ENCODE data around the gene ACVRL1. TPM values are rescaled to one million over a fixed set of nuclear protein-coding genes. Genes with fewer than 3 reads are reported as not detected.

The ACVRL1 gene
- total and polyA plus RNA-seq, 7 donors, result 10.8 to 40.8 (median 24.1) TPM

- intact Hi-C loops (cut with DNase I), result no loop called here
- peaks cover 0 to 24% (median 9%) of the 10 kb centered on the region in 3 donors for H3K27me3 ChIP-seq (ENCODE audit: insufficient read depth in 3 of 3, low read length in 2 of 3)
- DNase-seq (peak in 1 of 2 donors; percentile 63), ATAC-seq (peak in 1 of 4 donors; percentile 11)
- peak overlapping the region; percentile 49 for H3K27ac ChIP-seq
- H3K4me3 ChIP-seq, result peak overlapping the region; percentile 70
- H3K4me1 ChIP-seq, result peaks cover 5% of the 10 kb centered on the region
- H3K36me3 ChIP-seq (ENCODE audit: insufficient read depth in 1 of 2, low read depth in 1 of 2), result peaks cover 0 to 7% of the 10 kb centered on the region in 2 donors
- TF ChIP-seq, protein P1, sequence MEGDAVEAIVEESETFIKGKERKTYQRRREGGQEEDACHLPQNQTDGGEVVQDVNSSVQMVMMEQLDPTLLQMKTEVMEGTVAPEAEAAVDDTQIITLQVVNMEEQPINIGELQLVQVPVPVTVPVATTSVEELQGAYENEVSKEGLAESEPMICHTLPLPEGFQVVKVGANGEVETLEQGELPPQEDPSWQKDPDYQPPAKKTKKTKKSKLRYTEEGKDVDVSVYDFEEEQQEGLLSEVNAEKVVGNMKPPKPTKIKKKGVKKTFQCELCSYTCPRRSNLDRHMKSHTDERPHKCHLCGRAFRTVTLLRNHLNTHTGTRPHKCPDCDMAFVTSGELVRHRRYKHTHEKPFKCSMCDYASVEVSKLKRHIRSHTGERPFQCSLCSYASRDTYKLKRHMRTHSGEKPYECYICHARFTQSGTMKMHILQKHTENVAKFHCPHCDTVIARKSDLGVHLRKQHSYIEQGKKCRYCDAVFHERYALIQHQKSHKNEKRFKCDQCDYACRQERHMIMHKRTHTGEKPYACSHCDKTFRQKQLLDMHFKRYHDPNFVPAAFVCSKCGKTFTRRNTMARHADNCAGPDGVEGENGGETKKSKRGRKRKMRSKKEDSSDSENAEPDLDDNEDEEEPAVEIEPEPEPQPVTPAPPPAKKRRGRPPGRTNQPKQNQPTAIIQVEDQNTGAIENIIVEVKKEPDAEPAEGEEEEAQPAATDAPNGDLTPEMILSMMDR (IDR thresholded peaks at IDR 0.05), result no peak
- 41 to 63% (median 47%) methylated on average over 3 of the region's 3 CpGs for WGBS, 3 donors
- no peaks in the 10 kb centered on the region for H3K9me3 ChIP-seq
Measured at GRCh38 chr12:51910691-51911090, 3.4 kb downstream of the ACVRL1 start.

DNA sequence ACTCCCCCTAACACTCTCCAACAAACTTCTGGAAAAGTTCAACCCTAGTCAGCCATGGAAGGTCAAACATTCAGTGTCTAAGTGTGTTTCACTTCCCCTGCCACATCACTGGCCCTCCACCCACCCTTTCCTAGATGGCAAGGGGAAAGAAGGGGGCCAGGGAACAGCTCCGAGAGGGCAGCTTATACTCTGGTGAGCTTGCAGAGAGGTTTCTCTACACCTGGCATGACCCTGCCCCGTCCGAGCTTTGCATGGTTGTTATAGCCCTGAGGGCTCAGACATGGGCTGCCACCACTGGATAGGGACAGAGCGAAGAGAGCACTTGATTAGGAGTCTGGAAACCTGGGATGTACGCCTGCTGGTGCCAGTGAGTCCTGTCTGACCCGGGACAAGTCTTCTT lies 4.0 kb downstream of the ACVRL1 start:
- Histone ChIP-seq H3K4me1 (peaks cover 5% of the 10 kb centered on the region), H3K36me3 (ENCODE audit: insufficient read depth in 1 of 2, low read depth in 1 of 2) (peaks cover 0 to 11% of the 10 kb centered on the region in 2 donors), H3K27ac (peak overlapping the region; percentile 49), H3K4me3 (peak overlapping the region; percentile 70), H3K27me3 (ENCODE audit: insufficient read depth in 3 of 3, low read length in 2 of 3) (peaks cover 0 to 21% (median 9%) of the 10 kb centered on the region in 3 donors), H3K9me3 (no peaks in the 10 kb centered on the region)
- TF ChIP-seq, protein P1 (IDR thresholded peaks at IDR 0.05), result no peak
- intact Hi-C loops (cut with DNase I), result no loop called here
- ATAC-seq (no peak), DNase-seq (no peak)
- WGBS, 3 donors, result 66 to 88% (median 79%) methylated on average over 6 of the region's 6 CpGs

- intact Hi-C loops (cut with DNase I), result no loop called here
- H3K36me3 ChIP-seq (ENCODE audit: insufficient read depth in 1 of 2, low read depth in 1 of 2), result peaks cover 0 to 11% of the 10 kb centered on the region in 2 donors
- peak overlapping the region; percentile 49 for H3K27ac ChIP-seq
- peak in 3 of 4 donors; percentile 22 to 54 (median 38) for ATAC-seq
- no peaks in the 10 kb centered on the region for H3K9me3 ChIP-seq
- WGBS, 3 donors, result 58 to 74% (median 64%) methylated on average over 8 of the region's 8 CpGs
- H3K4me1 ChIP-seq, result peaks cover 5% of the 10 kb centered on the region
- DNase-seq, result peak; percentile 57 to 67
- H3K27me3 ChIP-seq (ENCODE audit: insufficient read depth in 3 of 3, low read length in 2 of 3), result peaks cover 0 to 14% (median 7%) of the 10 kb centered on the region in 3 donors
- H3K4me3 ChIP-seq, result peak overlapping the region; percentile 70
- TF ChIP-seq, protein P1 (IDR thresholded peaks at IDR 0.05), result no peak
Measured at GRCh38 chr12:51911788-51912711, 4.7 kb downstream of the ACVRL1 start.

DNA sequence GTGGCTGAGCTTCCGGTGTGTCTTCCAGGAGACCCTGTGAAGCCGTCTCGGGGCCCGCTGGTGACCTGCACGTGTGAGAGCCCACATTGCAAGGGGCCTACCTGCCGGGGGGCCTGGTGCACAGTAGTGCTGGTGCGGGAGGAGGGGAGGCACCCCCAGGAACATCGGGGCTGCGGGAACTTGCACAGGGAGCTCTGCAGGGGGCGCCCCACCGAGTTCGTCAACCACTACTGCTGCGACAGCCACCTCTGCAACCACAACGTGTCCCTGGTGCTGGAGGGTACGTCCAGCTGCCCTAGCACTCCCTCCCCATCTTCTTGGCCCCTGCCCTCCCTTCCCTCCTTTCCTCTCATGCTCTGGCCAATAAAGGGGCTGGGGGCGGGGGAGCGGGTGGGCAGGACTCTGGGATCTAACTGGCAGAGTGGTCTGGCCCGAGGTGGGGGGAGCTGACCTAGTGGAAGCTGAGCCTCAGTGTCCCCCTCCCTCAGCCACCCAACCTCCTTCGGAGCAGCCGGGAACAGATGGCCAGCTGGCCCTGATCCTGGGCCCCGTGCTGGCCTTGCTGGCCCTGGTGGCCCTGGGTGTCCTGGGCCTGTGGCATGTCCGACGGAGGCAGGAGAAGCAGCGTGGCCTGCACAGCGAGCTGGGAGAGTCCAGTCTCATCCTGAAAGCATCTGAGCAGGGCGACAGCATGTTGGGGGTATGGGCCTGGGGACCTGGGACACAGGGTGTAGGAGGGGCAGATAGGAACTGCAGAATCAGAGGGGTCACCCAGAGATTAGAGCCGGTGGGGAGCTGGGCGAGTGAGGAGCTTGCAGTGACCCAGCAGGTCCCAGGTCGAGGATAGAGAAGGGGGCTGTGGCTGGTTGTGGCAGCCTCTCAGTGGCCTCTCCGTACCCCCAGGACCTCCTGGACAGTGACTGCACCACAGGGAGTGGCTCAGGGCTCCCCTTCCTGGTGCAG lies 6.0 kb downstream of the ACVRL1 start:
- no peak for DNase-seq
- Histone ChIP-seq H3K27ac (no peak overlapping the region), H3K27me3 (ENCODE audit: insufficient read depth in 3 of 3, low read length in 2 of 3) (peaks cover 0 to under 1% (median 0%) of the 10 kb centered on the region in 3 donors), H3K9me3 (no peaks in the 10 kb centered on the region), H3K4me3 (peak overlapping the region; percentile 70), H3K4me1 (peaks cover 12% of the 10 kb centered on the region), H3K36me3 (ENCODE audit: insufficient read depth in 1 of 2, low read depth in 1 of 2) (peaks cover 0 to 11% of the 10 kb centered on the region in 2 donors)
- intact Hi-C loops (cut with DNase I), result no loop called here
- no peak for ATAC-seq
- TF ChIP-seq, protein P1 (IDR thresholded peaks at IDR 0.05), result no peak
- WGBS, 3 donors, result 58 to 68% (median 63%) methylated on average over 28 to 30 of the region's 30 CpGs
